ENCODE measurements around the gene TMEM128. TPM values are rescaled to one million over a fixed set of nuclear protein-coding genes. Genes with fewer than 3 reads are reported as not detected.
"Not testable (repeated sequence)": the region's sequence is repeated elsewhere in the genome, so short reads cannot be mapped to it uniquely, and the experiment has no call there.

TMEM128 gene
- total RNA-seq, 1 experiment from 2014 or later, result 16.6 TPM

DNA sequence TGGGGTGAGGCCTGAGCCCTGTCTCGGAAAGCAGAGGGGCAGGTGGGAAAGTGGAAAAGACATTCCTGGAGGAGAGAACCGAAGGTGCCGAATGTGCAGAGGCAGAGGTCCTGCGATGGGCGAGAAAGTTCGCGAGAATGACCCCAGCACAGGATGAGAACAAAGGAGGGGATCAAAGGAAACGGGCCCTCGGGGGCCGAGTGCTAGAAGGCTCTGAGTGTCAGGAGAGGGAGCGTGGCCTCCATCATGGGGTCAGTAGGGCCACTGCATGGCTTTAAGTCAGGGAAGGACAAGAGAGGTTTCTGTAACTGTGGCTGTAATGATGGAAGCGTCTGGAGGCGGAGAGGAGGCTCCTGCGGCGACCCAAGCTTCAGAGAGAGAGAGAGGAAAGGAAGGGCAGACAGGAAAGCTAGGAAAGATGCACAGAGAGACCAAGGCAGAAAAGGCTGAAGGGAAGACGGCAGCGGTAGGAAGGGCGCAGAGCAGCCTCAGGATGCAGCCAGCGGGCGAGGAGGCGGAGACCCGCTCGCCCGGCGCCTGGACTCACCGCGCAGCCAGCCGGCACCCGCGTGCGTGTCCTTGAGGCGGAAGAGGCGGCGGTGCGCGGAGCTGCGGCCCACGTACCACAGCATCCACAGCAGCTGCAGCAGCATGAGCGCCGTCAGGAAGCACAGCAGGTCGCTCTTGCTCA is 22.0 kb downstream of the TMEM128 start:
- BruUV-seq (replicated peaks), result no TSS peak
- Histone ChIP-seq H3K27me3 (replicated peaks; ENCODE audit: insufficient read depth, low read depth, low read length, poor library complexity) (peaks cover 78% of the 10 kb centered on the region), H3K36me3 (ENCODE audit: insufficient read depth, low read length, poor library complexity, severe bottlenecking) (no peaks in the 10 kb centered on the region), H3K4me1 (ENCODE audit: insufficient read depth, low read length, poor library complexity, severe bottlenecking) (no peaks in the 10 kb centered on the region), H3K27ac (ENCODE audit: low read depth, low read length, poor library complexity, severe bottlenecking) (no peak overlapping the region), H3K9me3 (ENCODE audit: low read depth, low read length, poor library complexity, severe bottlenecking) (no peaks in the 10 kb centered on the region), H3K4me3 (ENCODE audit: low read depth, low read length, poor library complexity, severe bottlenecking) (no peak overlapping the region)
- no peak for DNase-seq (ENCODE audit: low spot score)
- intact Hi-C loops (cut with micrococcal nuclease; ENCODE audit: unreplicated experiment), result no loop called here
- TF ChIP-seq, protein P1, sequence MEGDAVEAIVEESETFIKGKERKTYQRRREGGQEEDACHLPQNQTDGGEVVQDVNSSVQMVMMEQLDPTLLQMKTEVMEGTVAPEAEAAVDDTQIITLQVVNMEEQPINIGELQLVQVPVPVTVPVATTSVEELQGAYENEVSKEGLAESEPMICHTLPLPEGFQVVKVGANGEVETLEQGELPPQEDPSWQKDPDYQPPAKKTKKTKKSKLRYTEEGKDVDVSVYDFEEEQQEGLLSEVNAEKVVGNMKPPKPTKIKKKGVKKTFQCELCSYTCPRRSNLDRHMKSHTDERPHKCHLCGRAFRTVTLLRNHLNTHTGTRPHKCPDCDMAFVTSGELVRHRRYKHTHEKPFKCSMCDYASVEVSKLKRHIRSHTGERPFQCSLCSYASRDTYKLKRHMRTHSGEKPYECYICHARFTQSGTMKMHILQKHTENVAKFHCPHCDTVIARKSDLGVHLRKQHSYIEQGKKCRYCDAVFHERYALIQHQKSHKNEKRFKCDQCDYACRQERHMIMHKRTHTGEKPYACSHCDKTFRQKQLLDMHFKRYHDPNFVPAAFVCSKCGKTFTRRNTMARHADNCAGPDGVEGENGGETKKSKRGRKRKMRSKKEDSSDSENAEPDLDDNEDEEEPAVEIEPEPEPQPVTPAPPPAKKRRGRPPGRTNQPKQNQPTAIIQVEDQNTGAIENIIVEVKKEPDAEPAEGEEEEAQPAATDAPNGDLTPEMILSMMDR (conservative IDR thresholded peaks at IDR 0.05; ENCODE audit: low read depth, low read length), result no peak
- no peak for TF ChIP-seq EZH2 (IDR thresholded peaks at IDR 0.05; ENCODE audit: borderline replicate concordance, low read depth, low read length, poor library complexity, severe bottlenecking)
- ChIA-PET POLR2A (ENCODE audit: low non-redundant PET) (no interaction called here), CTCF (no interaction called here)

DNA sequence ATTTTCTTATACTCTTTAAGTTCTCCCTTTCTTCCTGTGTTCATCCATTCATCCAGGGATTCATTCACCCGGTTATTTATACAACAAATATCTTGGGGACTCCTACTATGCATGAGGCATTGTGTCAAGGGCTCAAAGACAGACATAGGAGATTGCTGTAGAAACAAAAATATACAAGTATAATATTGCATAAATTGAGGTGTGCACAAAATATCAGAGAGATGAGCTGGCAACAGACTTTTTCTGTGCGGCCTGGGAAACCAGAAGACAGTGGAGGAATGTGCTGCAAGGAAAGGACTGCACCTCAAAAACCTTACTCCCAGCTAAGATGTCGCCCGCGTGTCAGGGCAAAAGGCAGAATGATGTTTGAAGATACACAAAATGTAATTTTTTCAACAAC is 30.9 kb downstream of the TMEM128 start:
- Histone ChIP-seq H3K36me3 (ENCODE audit: insufficient read depth, low read length, poor library complexity, severe bottlenecking) (no peaks in the 10 kb centered on the region), H3K27ac (ENCODE audit: low read depth, low read length, poor library complexity, severe bottlenecking) (no peak overlapping the region), H3K4me1 (ENCODE audit: insufficient read depth, low read length, poor library complexity, severe bottlenecking) (no peaks in the 10 kb centered on the region), H3K9me3 (ENCODE audit: low read depth, low read length, poor library complexity, severe bottlenecking) (no peaks in the 10 kb centered on the region), H3K4me3 (ENCODE audit: low read depth, low read length, poor library complexity, severe bottlenecking) (no peak overlapping the region), H3K27me3 (replicated peaks; ENCODE audit: insufficient read depth, low read depth, low read length, poor library complexity) (peaks cover 23% of the 10 kb centered on the region)
- POLR2A ChIA-PET (ENCODE audit: low non-redundant PET), result no interaction called here
- CTCF ChIA-PET, result no interaction called here
- intact Hi-C loops (cut with micrococcal nuclease; ENCODE audit: unreplicated experiment), result no loop called here
- BruUV-seq (replicated peaks), result no TSS peak
- DNase-seq (ENCODE audit: low spot score), result no peak
- no peak for TF ChIP-seq EZH2 (IDR thresholded peaks at IDR 0.05; ENCODE audit: borderline replicate concordance, low read depth, low read length, poor library complexity, severe bottlenecking)
- TF ChIP-seq, protein P1 (conservative IDR thresholded peaks at IDR 0.05; ENCODE audit: low read depth, low read length), result no peak

DNA sequence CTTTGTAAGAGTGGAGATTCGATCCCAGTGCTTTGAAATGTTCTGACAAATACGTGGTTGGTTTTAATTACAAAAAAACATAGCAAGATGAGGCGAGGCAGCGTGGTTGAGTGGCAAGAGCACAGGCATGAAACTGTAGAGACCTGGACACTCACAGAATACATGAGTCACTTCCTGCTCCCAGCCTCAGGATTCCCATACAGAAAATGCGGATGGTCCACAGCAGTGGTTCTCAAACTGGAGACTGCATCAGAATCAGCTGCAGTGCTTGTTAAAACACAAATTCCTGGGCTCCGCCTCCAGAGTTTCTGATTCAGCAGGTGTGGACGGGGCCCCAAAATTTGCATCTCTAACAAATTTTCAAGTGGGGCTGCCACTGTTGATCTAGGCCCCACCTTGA is 31.4 kb downstream of the TMEM128 start:
- no peak overlapping the region for H3K27ac ChIP-seq (ENCODE audit: low read depth, low read length, poor library complexity, severe bottlenecking)
- peak; percentile 15 for DNase-seq (ENCODE audit: low spot score)

DNA sequence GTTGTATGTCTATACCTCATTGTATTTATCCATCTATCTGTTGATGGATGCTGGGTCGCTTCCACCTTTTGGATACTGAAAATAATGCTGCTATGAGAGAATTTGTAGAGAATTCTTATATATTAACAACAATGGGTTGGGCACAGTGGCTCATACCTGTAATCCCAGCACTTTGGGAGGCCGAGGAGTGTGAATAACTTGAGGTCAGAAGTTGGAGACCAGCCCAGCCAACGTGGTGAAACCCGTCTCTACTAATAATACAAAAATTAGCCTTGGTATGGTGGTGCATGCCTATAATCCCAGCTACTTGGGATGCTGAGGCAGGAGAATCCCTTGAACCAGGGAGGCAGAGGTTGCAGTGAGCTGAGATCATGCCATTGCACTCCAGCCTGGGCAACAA is 34.3 kb downstream of the TMEM128 start:
- H3K4me3 ChIP-seq (ENCODE audit: low read depth, low read length, poor library complexity, severe bottlenecking); DNase-seq (ENCODE audit: low spot score); H3K27ac ChIP-seq (ENCODE audit: low read depth, low read length, poor library complexity, severe bottlenecking); H3K36me3 ChIP-seq (ENCODE audit: insufficient read depth, low read length, poor library complexity, severe bottlenecking); H3K4me1 ChIP-seq (ENCODE audit: insufficient read depth, low read length, poor library complexity, severe bottlenecking); H3K9me3 ChIP-seq (ENCODE audit: low read depth, low read length, poor library complexity, severe bottlenecking); BruUV-seq (replicated peaks); POLR2A ChIA-PET (ENCODE audit: low non-redundant PET); intact Hi-C loops (cut with micrococcal nuclease; ENCODE audit: unreplicated experiment); CTCF ChIA-PET: not testable (repeated sequence)
- H3K27me3 ChIP-seq (replicated peaks; ENCODE audit: insufficient read depth, low read depth, low read length, poor library complexity), result peaks cover 48% of the 10 kb centered on the region

More for the DNA sequence above, 31.4 kb downstream of the TMEM128 start:
- intact Hi-C loops (cut with micrococcal nuclease; ENCODE audit: unreplicated experiment), result no loop called here
- H3K4me1 ChIP-seq (ENCODE audit: insufficient read depth, low read length, poor library complexity, severe bottlenecking), result no peaks in the 10 kb centered on the region
- peaks cover 23% of the 10 kb centered on the region for H3K27me3 ChIP-seq (replicated peaks; ENCODE audit: insufficient read depth, low read depth, low read length, poor library complexity)
- no peaks in the 10 kb centered on the region for H3K36me3 ChIP-seq (ENCODE audit: insufficient read depth, low read length, poor library complexity, severe bottlenecking)
- H3K9me3 ChIP-seq (ENCODE audit: low read depth, low read length, poor library complexity, severe bottlenecking), result no peaks in the 10 kb centered on the region
- BruUV-seq (replicated peaks), result no TSS peak
- no peak overlapping the region for H3K4me3 ChIP-seq (ENCODE audit: low read depth, low read length, poor library complexity, severe bottlenecking)
- ChIA-PET POLR2A (ENCODE audit: low non-redundant PET) (no interaction called here), CTCF (no interaction called here)
- TF ChIP-seq EZH2 (IDR thresholded peaks at IDR 0.05; ENCODE audit: borderline replicate concordance, low read depth, low read length, poor library complexity, severe bottlenecking), result no peak
- TF ChIP-seq, protein P1 (conservative IDR thresholded peaks at IDR 0.05; ENCODE audit: low read depth, low read length), result no peak
